ENCODE results near the gene FAM13A. TPM values are rescaled to one million over a fixed set of nuclear protein-coding genes. Genes with fewer than 3 reads are reported as not detected.

Gene FAM13A
- total and polyA plus RNA-seq, 2 of the 13 experiments (the other 11 are each of a cell fraction or from before 2014, with no cell fraction given) = 1.2 to 36.2 TPM

DNA sequence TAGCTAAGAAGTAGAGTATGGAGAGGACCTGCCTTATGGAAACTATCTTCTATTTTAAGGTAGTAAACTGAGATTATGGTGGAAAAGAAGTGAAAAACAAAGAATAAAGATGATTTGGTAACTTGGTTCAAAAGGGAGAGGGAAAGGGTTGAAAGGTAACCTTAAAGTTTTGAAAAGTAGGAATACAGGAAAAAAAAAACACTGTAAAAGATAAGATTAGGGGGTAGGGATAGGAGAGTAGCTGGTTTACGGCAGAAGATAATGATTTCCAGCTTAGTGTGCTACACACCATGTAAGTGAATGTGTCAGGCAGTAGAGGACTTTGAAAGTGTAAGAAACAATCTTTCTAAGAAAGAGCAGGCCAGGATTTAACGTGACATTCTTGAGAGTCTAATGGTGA is 35.3 kb downstream of the FAM13A start:
- Histone ChIP-seq H3K9me3 (ENCODE audit: low read length) (no peaks in the 10 kb centered on the region), H3K4me1 (ENCODE audit: insufficient read depth, low read length) (peaks cover 35% of the 10 kb centered on the region), H3K4me2 (ENCODE audit: low read depth, low read length) (no peak overlapping the region), H3K9ac (ENCODE audit: insufficient read depth, low read depth, low read length) (no peak overlapping the region), H3K36me3 (replicated peaks in 1 of 2; ENCODE audit: control insufficient read depth in 1 of 2, insufficient read depth in 2 of 2, low read length in 2 of 2) (no peaks in the 10 kb centered on the region), H3K27ac (ENCODE audit: extremely low read length, insufficient read depth, low read length) (no peak overlapping the region), H3K79me2 (ENCODE audit: insufficient read depth, low read length) (no peaks in the 10 kb centered on the region), H2AFZ (ENCODE audit: low read length) (no peak overlapping the region), H4K20me1 (ENCODE audit: insufficient read depth, low read length) (no peaks in the 10 kb centered on the region), H3K27me3 (ENCODE audit: control insufficient read depth in 1 of 2, insufficient read depth in 2 of 2, low read length in 2 of 2) (no peaks in the 10 kb centered on the region), H3K4me3 (replicated peaks in 1 of 3; ENCODE audit: insufficient read depth in 1 of 3, low read depth in 2 of 3, low read length in 3 of 3) (no peak overlapping the region)
- intact Hi-C loops (cut with micrococcal nuclease; ENCODE audit: unreplicated experiment) = loop anchor here (10.0 kb wide), 1 partner anchor 347 kb away; no protein-coding TSS in a partner anchor
- POLR2A ChIA-PET = no interaction called here
- in situ Hi-C loops (cut with HindIII; ENCODE audit: extremely low pct_ligation_motif_present, low pct_unique_long_range_greater_than_20kb) = loop anchor here (5.0 to 10.0 kb wide), 3 partner anchors 204 to 487 kb away; no protein-coding TSS in a partner anchor
- no peak for ATAC-seq
- FAIRE-seq = no peak
- CTCF ChIA-PET (ENCODE audit: low intra/inter-chr PET ratio, low total read pairs) = no interaction called here
- WGBS (ENCODE audit: low lambda C conversion rate) = 59% methylated on average over 2 of the region's 2 CpGs
- no TSS peak for BruUV-seq (replicated peaks)
- DNase-seq (ENCODE audit: low spot score) = no peak
- no peak for TF ChIP-seq SP2 (CRISPR knock-in tag; IDR thresholded peaks at IDR 0.05)
- no peak for TF ChIP-seq ZNF180 (CRISPR knock-in tag; IDR thresholded peaks at IDR 0.05; ENCODE audit: borderline replicate concordance, low read depth)
- TF ChIP-seq ADNP (CRISPR knock-in tag; IDR thresholded peaks at IDR 0.05) = no peak
- TF ChIP-seq ZNF335 (CRISPR knock-in tag; IDR thresholded peaks at IDR 0.05) = no peak
- no peak for TF ChIP-seq ZBTB38 (CRISPR knock-in tag; IDR thresholded peaks at IDR 0.05)
- TF ChIP-seq, protein P1, sequence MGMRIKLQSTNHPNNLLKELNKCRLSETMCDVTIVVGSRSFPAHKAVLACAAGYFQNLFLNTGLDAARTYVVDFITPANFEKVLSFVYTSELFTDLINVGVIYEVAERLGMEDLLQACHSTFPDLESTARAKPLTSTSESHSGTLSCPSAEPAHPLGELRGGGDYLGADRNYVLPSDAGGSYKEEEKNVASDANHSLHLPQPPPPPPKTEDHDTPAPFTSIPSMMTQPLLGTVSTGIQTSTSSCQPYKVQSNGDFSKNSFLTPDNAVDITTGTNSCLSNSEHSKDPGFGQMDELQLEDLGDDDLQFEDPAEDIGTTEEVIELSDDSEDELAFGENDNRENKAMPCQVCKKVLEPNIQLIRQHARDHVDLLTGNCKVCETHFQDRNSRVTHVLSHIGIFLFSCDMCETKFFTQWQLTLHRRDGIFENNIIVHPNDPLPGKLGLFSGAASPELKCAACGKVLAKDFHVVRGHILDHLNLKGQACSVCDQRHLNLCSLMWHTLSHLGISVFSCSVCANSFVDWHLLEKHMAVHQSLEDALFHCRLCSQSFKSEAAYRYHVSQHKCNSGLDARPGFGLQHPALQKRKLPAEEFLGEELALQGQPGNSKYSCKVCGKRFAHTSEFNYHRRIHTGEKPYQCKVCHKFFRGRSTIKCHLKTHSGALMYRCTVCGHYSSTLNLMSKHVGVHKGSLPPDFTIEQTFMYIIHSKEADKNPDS (CRISPR knock-in tag; IDR thresholded peaks at IDR 0.05) = no peak
- TF ChIP-seq CENPT (CRISPR knock-in tag; IDR thresholded peaks at IDR 0.05; ENCODE audit: low read depth) = no peak
- no peak for TF ChIP-seq SRSF9 (IDR thresholded peaks at IDR 0.05; ENCODE audit: borderline replicate concordance, insufficient read depth, low read depth, low read length, poor library complexity, severe bottlenecking)
- TF ChIP-seq, protein P2, sequence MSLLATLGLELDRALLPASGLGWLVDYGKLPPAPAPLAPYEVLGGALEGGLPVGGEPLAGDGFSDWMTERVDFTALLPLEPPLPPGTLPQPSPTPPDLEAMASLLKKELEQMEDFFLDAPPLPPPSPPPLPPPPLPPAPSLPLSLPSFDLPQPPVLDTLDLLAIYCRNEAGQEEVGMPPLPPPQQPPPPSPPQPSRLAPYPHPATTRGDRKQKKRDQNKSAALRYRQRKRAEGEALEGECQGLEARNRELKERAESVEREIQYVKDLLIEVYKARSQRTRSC (CRISPR knock-in tag; IDR thresholded peaks at IDR 0.05; ENCODE audit: low read depth) = no peak
- TF ChIP-seq ZFP90 (CRISPR knock-in tag; IDR thresholded peaks at IDR 0.05; ENCODE audit: borderline replicate concordance) = no peak
- TF ChIP-seq, protein P3, sequence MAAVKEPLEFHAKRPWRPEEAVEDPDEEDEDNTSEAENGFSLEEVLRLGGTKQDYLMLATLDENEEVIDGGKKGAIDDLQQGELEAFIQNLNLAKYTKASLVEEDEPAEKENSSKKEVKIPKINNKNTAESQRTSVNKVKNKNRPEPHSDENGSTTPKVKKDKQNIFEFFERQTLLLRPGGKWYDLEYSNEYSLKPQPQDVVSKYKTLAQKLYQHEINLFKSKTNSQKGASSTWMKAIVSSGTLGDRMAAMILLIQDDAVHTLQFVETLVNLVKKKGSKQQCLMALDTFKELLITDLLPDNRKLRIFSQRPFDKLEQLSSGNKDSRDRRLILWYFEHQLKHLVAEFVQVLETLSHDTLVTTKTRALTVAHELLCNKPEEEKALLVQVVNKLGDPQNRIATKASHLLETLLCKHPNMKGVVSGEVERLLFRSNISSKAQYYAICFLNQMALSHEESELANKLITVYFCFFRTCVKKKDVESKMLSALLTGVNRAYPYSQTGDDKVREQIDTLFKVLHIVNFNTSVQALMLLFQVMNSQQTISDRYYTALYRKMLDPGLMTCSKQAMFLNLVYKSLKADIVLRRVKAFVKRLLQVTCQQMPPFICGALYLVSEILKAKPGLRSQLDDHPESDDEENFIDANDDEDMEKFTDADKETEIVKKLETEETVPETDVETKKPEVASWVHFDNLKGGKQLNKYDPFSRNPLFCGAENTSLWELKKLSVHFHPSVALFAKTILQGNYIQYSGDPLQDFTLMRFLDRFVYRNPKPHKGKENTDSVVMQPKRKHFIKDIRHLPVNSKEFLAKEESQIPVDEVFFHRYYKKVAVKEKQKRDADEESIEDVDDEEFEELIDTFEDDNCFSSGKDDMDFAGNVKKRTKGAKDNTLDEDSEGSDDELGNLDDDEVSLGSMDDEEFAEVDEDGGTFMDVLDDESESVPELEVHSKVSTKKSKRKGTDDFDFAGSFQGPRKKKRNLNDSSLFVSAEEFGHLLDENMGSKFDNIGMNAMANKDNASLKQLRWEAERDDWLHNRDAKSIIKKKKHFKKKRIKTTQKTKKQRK (IDR thresholded peaks at IDR 0.05; ENCODE audit: low read length) = no peak
- TF ChIP-seq, protein P4, sequence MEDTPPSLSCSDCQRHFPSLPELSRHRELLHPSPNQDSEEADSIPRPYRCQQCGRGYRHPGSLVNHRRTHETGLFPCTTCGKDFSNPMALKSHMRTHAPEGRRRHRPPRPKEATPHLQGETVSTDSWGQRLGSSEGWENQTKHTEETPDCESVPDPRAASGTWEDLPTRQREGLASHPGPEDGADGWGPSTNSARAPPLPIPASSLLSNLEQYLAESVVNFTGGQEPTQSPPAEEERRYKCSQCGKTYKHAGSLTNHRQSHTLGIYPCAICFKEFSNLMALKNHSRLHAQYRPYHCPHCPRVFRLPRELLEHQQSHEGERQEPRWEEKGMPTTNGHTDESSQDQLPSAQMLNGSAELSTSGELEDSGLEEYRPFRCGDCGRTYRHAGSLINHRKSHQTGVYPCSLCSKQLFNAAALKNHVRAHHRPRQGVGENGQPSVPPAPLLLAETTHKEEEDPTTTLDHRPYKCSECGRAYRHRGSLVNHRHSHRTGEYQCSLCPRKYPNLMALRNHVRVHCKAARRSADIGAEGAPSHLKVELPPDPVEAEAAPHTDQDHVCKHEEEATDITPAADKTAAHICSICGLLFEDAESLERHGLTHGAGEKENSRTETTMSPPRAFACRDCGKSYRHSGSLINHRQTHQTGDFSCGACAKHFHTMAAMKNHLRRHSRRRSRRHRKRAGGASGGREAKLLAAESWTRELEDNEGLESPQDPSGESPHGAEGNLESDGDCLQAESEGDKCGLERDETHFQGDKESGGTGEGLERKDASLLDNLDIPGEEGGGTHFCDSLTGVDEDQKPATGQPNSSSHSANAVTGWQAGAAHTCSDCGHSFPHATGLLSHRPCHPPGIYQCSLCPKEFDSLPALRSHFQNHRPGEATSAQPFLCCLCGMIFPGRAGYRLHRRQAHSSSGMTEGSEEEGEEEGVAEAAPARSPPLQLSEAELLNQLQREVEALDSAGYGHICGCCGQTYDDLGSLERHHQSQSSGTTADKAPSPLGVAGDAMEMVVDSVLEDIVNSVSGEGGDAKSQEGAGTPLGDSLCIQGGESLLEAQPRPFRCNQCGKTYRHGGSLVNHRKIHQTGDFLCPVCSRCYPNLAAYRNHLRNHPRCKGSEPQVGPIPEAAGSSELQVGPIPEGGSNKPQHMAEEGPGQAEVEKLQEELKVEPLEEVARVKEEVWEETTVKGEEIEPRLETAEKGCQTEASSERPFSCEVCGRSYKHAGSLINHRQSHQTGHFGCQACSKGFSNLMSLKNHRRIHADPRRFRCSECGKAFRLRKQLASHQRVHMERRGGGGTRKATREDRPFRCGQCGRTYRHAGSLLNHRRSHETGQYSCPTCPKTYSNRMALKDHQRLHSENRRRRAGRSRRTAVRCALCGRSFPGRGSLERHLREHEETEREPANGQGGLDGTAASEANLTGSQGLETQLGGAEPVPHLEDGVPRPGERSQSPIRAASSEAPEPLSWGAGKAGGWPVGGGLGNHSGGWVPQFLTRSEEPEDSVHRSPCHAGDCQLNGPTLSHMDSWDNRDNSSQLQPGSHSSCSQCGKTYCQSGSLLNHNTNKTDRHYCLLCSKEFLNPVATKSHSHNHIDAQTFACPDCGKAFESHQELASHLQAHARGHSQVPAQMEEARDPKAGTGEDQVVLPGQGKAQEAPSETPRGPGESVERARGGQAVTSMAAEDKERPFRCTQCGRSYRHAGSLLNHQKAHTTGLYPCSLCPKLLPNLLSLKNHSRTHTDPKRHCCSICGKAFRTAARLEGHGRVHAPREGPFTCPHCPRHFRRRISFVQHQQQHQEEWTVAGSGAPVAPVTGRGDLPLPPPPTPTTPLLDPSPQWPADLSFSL (CRISPR knock-in tag; IDR thresholded peaks at IDR 0.05) = no peak
